ENCODE results near the gene INO80C. TPM values are rescaled to one million over a fixed set of nuclear protein-coding genes. Genes with fewer than 3 reads are reported as not detected.
"Not testable (repeated sequence)": the region's sequence is repeated elsewhere in the genome, so short reads cannot be mapped to it uniquely, and the experiment has no call there.

INO80C gene
- total RNA-seq, 1 donor from 2014 or later: 24.9 TPM

- intact Hi-C loops (cut with micrococcal nuclease): no loop called here
- ATAC-seq (peak; percentile 50), DNase-seq (no peak)
Measured at GRCh38 chr18:35466815-35467623, 30.7 kb downstream of the INO80C start.

GRCh38 chr18:35466334-35466733, 31.4 kb downstream of the INO80C start:
- intact Hi-C loops (cut with micrococcal nuclease): no loop called here
- DNase-seq (no peak), ATAC-seq (no peak)

GRCh38 chr18:35465329-35465728, 32.4 kb downstream of the INO80C start:
- ATAC-seq (no peak), DNase-seq (no peak)
- intact Hi-C loops (cut with micrococcal nuclease): no loop called here

GRCh38 chr18:35464831-35465279, 32.9 kb downstream of the INO80C start:
- intact Hi-C loops (cut with micrococcal nuclease): no loop called here
- no peak for ATAC-seq

GRCh38 chr18:35463827-35464226, 33.9 kb downstream of the INO80C start:
- no peak for DNase-seq
- intact Hi-C loops (cut with micrococcal nuclease): no loop called here
- ATAC-seq: no peak

More at GRCh38 chr18:35464831-35465279, 32.9 kb downstream of the INO80C start:
- no peak for DNase-seq

- intact Hi-C loops (cut with micrococcal nuclease): no loop called here
- DNase-seq (no peak), ATAC-seq (peak; percentile 40)
Measured at GRCh38 chr18:35463050-35463449, 34.7 kb downstream of the INO80C start.

- ATAC-seq (no peak), DNase-seq (no peak)
- intact Hi-C loops (cut with micrococcal nuclease): no loop called here
Measured at GRCh38 chr18:35460736-35461161, 37.0 kb downstream of the INO80C start.

GRCh38 chr18:35459997-35460396, 37.8 kb downstream of the INO80C start:
- no peak for DNase-seq
- ATAC-seq: no peak
- intact Hi-C loops (cut with micrococcal nuclease): no loop called here

- peak; percentile 73 for DNase-seq
- intact Hi-C loops (cut with micrococcal nuclease): no loop called here
- ATAC-seq: peak; percentile 95
Measured at GRCh38 chr18:35458677-35459441, 38.9 kb downstream of the INO80C start.

- DNase-seq (no peak), ATAC-seq (no peak)
- intact Hi-C loops (cut with micrococcal nuclease): no loop called here
Measured at GRCh38 chr18:35458271-35458670, 39.5 kb downstream of the INO80C start.

- ATAC-seq (no peak), DNase-seq (no peak)
- intact Hi-C loops (cut with micrococcal nuclease): no loop called here
Measured at GRCh38 chr18:35457140-35457704, 40.5 kb downstream of the INO80C start.

- intact Hi-C loops (cut with micrococcal nuclease): no loop called here
- ATAC-seq (no peak), DNase-seq (no peak)
Measured at GRCh38 chr18:35455926-35456763, 41.6 kb downstream of the INO80C start.

- DNase-seq (no peak), ATAC-seq (no peak)
- intact Hi-C loops (cut with micrococcal nuclease): no loop called here
Measured at GRCh38 chr18:35454803-35455202, 43.0 kb downstream of the INO80C start.

GRCh38 chr18:35453065-35453464, 44.7 kb downstream of the INO80C start:
- ATAC-seq; intact Hi-C loops (cut with micrococcal nuclease); DNase-seq: not testable (repeated sequence)

GRCh38 chr18:35451916-35452315, 45.8 kb downstream of the INO80C start:
- no peak for DNase-seq
- no peak for ATAC-seq
- intact Hi-C loops (cut with micrococcal nuclease): no loop called here

GRCh38 chr18:35451032-35451431, 46.7 kb downstream of the INO80C start:
- no peak for ATAC-seq
- intact Hi-C loops (cut with micrococcal nuclease): no loop called here

GRCh38 chr18:35444636-35445035, 53.1 kb downstream of the INO80C start:
- DNase-seq: no peak
- intact Hi-C loops (cut with micrococcal nuclease): no loop called here
- ATAC-seq: no peak

More at GRCh38 chr18:35451032-35451431, 46.7 kb downstream of the INO80C start:
- DNase-seq: no peak

- ATAC-seq: peak; percentile 68
- intact Hi-C loops (cut with micrococcal nuclease): no loop called here
- DNase-seq: no peak
Measured at GRCh38 chr18:35443847-35444246, 53.9 kb downstream of the INO80C start.

- ATAC-seq (peak; percentile 11), DNase-seq (no peak)
- intact Hi-C loops (cut with micrococcal nuclease): no loop called here
Measured at GRCh38 chr18:35443434-35443833, 54.3 kb downstream of the INO80C start.
